NCI-H1436 treated with DMSO at 0.1 percent for 48 hours (cell line): Measurements from ENCODE around the gene GGT1.
"Not testable (repeated sequence)": the region's sequence is repeated elsewhere in the genome, so short reads cannot be mapped to it uniquely, and the experiment has no call there.

Experiments
- DNase-seq: peaks from one replicate; lab custom pipeline; 2025; lab: John Stamatoyannopoulos, UW

The GGT1 gene

DNA sequence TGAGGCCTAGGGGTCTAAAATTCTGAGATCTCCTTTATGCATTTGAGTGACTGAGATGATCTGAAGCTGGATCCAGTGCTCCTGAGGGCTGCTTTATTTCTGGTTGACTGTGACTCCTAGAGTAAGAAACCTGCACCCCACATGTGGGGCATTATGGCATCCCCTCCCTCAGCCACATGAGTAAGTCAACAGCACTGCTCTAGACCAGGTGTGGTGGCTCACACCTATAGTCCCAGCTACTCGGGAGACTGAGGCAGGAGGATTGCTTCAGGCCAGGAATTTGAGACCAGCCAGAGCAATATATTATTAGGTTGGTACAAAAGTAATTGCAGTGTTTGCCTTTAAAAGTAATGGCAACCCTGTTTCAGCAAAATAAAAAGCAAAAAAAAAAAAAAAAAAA, 39.3 kb downstream of the GGT1 start:
- not testable (repeated sequence) for DNase-seq

GRCh38 chr22:24644409-24644808, 41.4 kb downstream of the GGT1 start:
- not testable (repeated sequence) for DNase-seq

DNA sequence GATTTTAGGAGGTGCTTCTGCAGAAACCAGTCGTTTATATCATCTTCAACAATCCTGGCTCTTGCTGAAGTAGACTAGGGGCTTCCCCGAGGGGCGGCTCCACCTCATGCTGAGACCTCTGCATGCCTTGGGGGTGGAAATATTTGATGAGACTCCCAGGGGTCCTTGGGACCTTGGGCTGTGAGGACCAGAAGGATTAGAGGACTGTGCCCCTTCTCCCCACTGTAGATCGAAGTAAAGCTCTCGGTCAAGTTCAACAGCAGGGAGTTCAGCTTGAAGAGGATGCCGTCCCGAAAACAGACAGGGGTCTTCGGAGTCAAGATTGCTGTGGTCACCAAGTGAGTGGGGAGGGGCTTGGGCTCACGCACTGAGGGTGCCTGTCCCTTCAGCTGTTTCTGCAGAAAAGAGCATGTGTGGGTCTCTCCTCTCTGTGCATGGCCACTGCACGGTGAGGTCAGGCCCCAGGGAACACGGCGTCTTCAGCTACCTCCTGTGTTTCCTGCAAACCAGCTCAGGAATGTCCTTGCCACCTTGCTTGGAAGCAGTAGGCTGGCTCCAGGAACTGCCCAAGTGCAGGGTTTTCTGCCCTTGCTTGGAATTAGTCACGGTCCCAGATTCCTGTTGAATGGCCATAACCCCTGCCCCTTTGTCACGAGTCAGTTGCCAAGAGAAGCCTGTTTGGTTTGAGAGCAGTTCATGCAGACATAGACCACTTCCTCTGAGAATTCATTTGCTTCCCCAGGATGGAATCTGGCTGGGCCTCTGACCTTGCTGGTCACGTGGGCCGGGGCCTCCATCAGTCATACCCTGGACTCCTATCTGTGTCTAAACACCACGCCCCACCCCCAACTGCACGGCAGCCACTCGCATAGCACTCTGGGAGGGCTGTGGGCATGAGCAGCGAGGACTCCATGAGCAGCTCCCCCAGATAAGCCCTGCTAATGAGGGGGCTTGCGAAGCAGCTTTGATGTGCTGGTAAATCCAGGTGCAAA, 42.7 kb downstream of the GGT1 start:
- DNase-seq = not testable (repeated sequence)

DNA sequence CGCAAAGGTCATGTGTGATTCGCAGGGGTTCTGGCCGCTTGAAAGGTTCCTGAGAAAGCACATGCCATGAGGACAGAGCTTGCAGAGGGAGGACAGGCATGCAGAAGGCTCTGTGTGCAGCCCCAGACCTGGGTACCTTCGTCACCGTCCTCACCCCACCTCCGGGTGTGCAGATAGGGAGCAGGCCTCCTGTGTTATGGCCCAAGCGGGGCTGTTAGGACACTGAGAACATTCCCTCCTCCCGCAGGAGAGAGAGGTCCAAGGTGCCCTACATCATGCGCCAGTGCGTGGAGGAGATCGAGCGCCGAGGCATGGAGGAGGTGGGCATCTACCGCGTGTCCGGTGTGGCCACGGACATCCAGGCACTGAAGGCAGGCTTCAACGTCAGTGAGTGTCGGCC, 43.8 kb downstream of the GGT1 start:
- not testable (repeated sequence) for DNase-seq

DNA sequence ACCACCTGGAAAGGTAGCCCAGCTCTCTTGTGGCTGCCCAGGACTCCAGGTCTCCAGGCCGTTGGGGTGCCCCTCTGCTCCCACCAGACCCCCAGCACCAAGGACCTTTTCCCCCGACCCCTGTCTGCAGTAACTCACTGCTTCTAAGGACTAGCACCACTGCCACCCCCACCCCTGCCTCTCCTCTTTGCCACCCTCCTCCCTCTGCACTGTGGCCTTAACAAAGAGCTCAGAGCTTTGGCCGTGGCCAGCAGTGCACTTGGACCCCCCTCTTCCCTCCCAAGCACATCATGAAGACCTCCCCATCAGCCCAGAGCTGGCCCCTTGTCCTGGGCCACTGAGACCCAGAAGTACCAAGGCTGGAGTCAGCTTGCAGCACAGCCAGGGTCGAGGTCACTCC, 46.4 kb downstream of the GGT1 start:
- DNase-seq = not testable (repeated sequence)

GRCh38 chr22:24650884-24651283, 47.9 kb downstream of the GGT1 start:
- not testable (repeated sequence) for DNase-seq

DNA sequence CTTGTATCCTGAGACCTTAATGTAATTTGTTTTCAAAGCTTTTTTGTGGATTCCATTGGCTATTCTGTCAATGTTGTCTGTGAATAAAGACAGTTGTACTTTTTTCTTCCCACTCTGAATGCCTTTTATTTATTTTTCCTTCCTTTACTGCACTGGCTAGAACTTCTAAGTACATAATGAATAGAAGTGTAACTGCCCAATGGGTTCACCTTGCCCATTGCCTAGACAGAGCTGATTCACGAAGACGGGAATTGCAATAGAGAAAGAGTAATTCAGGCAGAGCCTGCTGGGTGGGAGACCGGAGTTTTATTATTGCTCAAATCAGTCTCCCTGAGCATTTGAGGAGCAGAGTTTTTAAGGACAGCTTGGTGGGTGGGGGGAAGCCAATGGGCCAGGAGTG, 62.4 kb downstream of the GGT1 start:
- DNase-seq = not testable (repeated sequence)

GRCh38 chr22:24667904-24668303, 64.9 kb downstream of the GGT1 start:
- not testable (repeated sequence) for DNase-seq

DNA sequence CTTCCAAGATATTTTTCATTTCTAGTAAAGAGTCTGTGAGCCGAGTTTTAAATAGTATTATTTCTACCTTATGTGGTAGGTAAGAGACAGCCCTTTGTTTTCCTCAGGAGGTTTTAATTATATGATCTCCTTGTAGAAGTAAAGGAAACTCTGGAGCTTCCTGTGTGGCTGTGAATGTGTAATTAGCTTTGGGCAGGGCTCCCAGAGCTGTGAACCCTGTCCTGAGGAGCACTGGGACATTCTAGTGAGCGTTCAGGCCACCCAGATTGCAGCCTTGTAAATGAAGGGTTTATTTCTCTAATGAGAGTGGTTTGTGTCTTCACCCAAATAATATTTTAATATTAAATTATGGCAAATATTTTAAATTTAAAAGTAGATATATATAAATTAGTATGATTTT, 69.5 kb downstream of the GGT1 start:
- not testable (repeated sequence) for DNase-seq
